ENCODE data around the gene SDC1. TPM values are rescaled to one million over a fixed set of nuclear protein-coding genes. Genes with fewer than 3 reads are reported as not detected.

Gene SDC1
- total and polyA plus RNA-seq, 2 of the 8 experiments (the other 6 are each of a cell fraction or from before 2014, with no cell fraction given): 45.3 to 73.3 TPM

DNA sequence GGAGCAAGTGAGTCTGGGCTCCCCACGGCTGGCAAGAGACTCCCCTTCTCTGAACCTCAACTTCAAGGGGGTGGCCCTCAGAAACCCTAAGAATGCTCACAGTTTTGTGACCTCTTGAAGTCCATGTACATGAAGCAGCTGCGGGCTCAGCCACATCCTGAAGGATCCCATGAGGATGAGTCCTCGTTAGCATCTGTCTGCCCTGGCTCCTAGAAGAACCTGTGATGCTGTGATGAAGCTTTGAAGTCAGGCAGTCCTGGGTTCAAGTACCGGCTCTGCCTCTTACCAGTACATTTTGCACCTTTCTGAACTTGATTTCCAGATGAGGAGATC, 38.1 kb downstream of the SDC1 start:
- no peak overlapping the region for H2AFZ ChIP-seq (ENCODE audit: low read length)
- 98% methylated on average over 4 of the region's 4 CpGs; no CpG with 5 or more reads in 1 of the 2 experiments for WGBS, 2 experiments (ENCODE audit: extremely low coverage in 1 of 2, insufficient coverage in 1 of 2, insufficient read length in 1 of 2, insufficient replicate concordance in 2 of 2, low coverage in 1 of 2, low lambda C conversion rate in 2 of 2, missing lambda C conversion rate in 1 of 2)
- H3K14ac ChIP-seq (ENCODE audit: insufficient read length): no peak overlapping the region
- TF ChIP-seq, protein P1, sequence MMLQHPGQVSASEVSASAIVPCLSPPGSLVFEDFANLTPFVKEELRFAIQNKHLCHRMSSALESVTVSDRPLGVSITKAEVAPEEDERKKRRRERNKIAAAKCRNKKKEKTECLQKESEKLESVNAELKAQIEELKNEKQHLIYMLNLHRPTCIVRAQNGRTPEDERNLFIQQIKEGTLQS (IDR thresholded peaks at IDR 0.05; ENCODE audit: insufficient read depth, low read depth, low read length): no peak
- TF ChIP-seq POLR2A (IDR thresholded peaks at IDR 0.05; ENCODE audit: control extremely low read depth in 1 of 2, low read depth in 2 of 2, low read length in 2 of 2) (no peak), NRF1 (IDR thresholded peaks at IDR 0.05; ENCODE audit: low read depth, low read length) (no peak), CREB1 (IDR thresholded peaks at IDR 0.05) (no peak), SRF (IDR thresholded peaks at IDR 0.05; ENCODE audit: low read depth, low read length) (no peak), PHF8 (conservative IDR thresholded peaks at IDR 0.05; ENCODE audit: low read depth, low read length) (no peak), POU5F1 (IDR thresholded peaks at IDR 0.05; ENCODE audit: low read depth, low read length) (no peak), CEBPB (IDR thresholded peaks at IDR 0.05; ENCODE audit: low read depth, low read length) (no peak), CBX5 (IDR thresholded peaks at IDR 0.05; ENCODE audit: low read depth, low read length) (no peak), YY1 (IDR thresholded peaks at IDR 0.05; ENCODE audit: low read depth, low read length) (no peak), JUND (IDR thresholded peaks at IDR 0.05; ENCODE audit: low read length) (no peak), RBBP5 (IDR thresholded peaks at IDR 0.05; ENCODE audit: borderline replicate concordance, low read depth, low read length) (no peak), TEAD4 (IDR thresholded peaks at IDR 0.05; ENCODE audit: low read depth, low read length) (no peak)
- TF ChIP-seq, protein P2, sequence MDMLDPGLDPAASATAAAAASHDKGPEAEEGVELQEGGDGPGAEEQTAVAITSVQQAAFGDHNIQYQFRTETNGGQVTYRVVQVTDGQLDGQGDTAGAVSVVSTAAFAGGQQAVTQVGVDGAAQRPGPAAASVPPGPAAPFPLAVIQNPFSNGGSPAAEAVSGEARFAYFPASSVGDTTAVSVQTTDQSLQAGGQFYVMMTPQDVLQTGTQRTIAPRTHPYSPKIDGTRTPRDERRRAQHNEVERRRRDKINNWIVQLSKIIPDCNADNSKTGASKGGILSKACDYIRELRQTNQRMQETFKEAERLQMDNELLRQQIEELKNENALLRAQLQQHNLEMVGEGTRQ (IDR thresholded peaks at IDR 0.05; ENCODE audit: low read length): no peak

More for the DNA sequence above, 38.1 kb downstream of the SDC1 start:
- H4K91ac ChIP-seq (replicated peaks; ENCODE audit: insufficient read length, low read length): peak overlapping the region; percentile 34
- DNase-seq (ENCODE audit: low read depth in 1 of 2, low spot score in 2 of 2): no peak
- ChIA-PET POLR2A (ENCODE audit: partially characterized antibody) (interaction anchor here (2.0 kb wide), 1 partner anchor 33 kb away, joined by 4 read pairs; no protein-coding TSS in a partner anchor), CTCF (ENCODE audit: partially characterized antibody) (interaction anchor here (1.2 to 17.4 kb wide), 4 partner anchors 21 to 79 kb away, joined by 3 to 163 read pairs (median 54); no protein-coding TSS in a partner anchor)
- no peak overlapping the region for H3K27ac ChIP-seq (ENCODE audit: low read depth, low read length)
- no peak overlapping the region for H3K9ac ChIP-seq (replicated peaks in 1 of 4; ENCODE audit: extremely low read depth in 1 of 4, low read depth in 3 of 4, low read length in 3 of 4)
- no peak overlapping the region for H3K4me2 ChIP-seq (ENCODE audit: insufficient read depth in 1 of 2, low read depth in 2 of 2, low read length in 2 of 2)
- H4K8ac ChIP-seq (ENCODE audit: extremely low read depth, insufficient read depth, low read length): peak overlapping the region; percentile 1; the same call in 1 of the 2 replicates
- no peaks in the 10 kb centered on the region for H3K79me1 ChIP-seq (ENCODE audit: low read depth, low read length)
- no peaks in the 10 kb centered on the region for H4K20me1 ChIP-seq (replicated peaks in 1 of 2; ENCODE audit: control insufficient read depth in 1 of 2, insufficient read depth in 2 of 2, low read length in 2 of 2)
- H2AK5ac ChIP-seq (ENCODE audit: low read depth, low read length): no peak overlapping the region
- H3K23ac ChIP-seq (ENCODE audit: insufficient read length): no peak overlapping the region
- H3K56ac ChIP-seq (replicated peaks; ENCODE audit: insufficient read length, low read depth, low read length): no peak overlapping the region
- 0 out of 2 replicates have a peak overlapping the region, but pooled peaks have one; percentile 20 for H3K18ac ChIP-seq (ENCODE audit: extremely low read depth, low read length)
- peak overlapping the region; percentile 63; the same call in 1 of the 2 replicates for H2BK15ac ChIP-seq (ENCODE audit: low read length)
- H3K4ac ChIP-seq (replicated peaks; ENCODE audit: insufficient read length, low read depth, low read length): no peak overlapping the region
- no peaks in the 10 kb centered on the region for H3K36me3 ChIP-seq (ENCODE audit: control insufficient read depth in 2 of 4, insufficient read depth in 4 of 4, low read length in 3 of 4)
- H3K79me2 ChIP-seq (ENCODE audit: control insufficient read depth in 1 of 2, insufficient read depth in 2 of 2, low read length in 2 of 2): no peaks in the 10 kb centered on the region
- peaks cover 0 to 40% (median 21%) of the 10 kb centered on the region in 4 experiments; a peak in 6 of 7 replicates for H3K4me1 ChIP-seq (replicated peaks in 1 of 4; ENCODE audit: control insufficient read depth in 3 of 4, insufficient read depth in 4 of 4, low read length in 3 of 4)
- no peak for FAIRE-seq
- 0 out of 2 replicates have a peak overlapping the region, but pooled peaks have one; percentile 9 for H2BK20ac ChIP-seq (ENCODE audit: low read length)
- peak overlapping the region; percentile 40; the same call in 1 of the 2 replicates for H2BK12ac ChIP-seq (ENCODE audit: low read depth, low read length)
- no peaks in the 10 kb centered on the region for H3K9me3 ChIP-seq (ENCODE audit: insufficient read depth in 2 of 2, low read depth in 1 of 2, low read length in 1 of 2)
- no peaks in the 10 kb centered on the region; a peak in 3 of 7 replicates for H3K27me3 ChIP-seq (replicated peaks in 1 of 4; ENCODE audit: control insufficient read depth in 3 of 4, extremely low read depth in 1 of 4, insufficient read depth in 3 of 4, low read length in 3 of 4)
- no peak overlapping the region for H2BK120ac ChIP-seq (replicated peaks; ENCODE audit: low read depth, low read length)
- no peaks in the 10 kb centered on the region for H3K23me2 ChIP-seq (ENCODE audit: low read depth, low read length)
- no peak overlapping the region for H2BK5ac ChIP-seq (ENCODE audit: low read depth, low read length)
- H3K4me3 ChIP-seq (ENCODE audit: extremely low read depth in 1 of 4, insufficient read depth in 2 of 4, low read depth in 3 of 4, low read length in 4 of 4): no peak overlapping the region
- H4K5ac ChIP-seq (ENCODE audit: insufficient read length, low read depth, low read length): no peak overlapping the region
